Neutrophil (primary cell): ENCODE results near the gene NOL8.
A peak's percentile ranks its signal among the peaks of the same experiment; 100 is the strongest.

Experiments used
- H3K27ac ChIP-seq: fragments of 200-600 bp; sonication (generic); 2 replicates; pipeline ENCODE4 v1.5.1; 2016; ENCODE audit warnings: mild to moderate bottlenecking, moderate library complexity
- H3K27me3 ChIP-seq: fragments of 200-600 bp; sonication (generic); 2 replicates; pipeline ENCODE4 v1.6.0; 2016; ENCODE audit warnings: mild to moderate bottlenecking
- H3K36me3 ChIP-seq: fragments of 200-600 bp; sonication (generic); 2 replicates; pipeline ENCODE4 v1.5.1; 2017
- H3K4me1 ChIP-seq, 2 experiments: fragments of 200-600 bp in 1 of 2; sonication (generic) in 1 of 2; 1 replicate in 1 of 2; 2 replicates in 1 of 2; pipeline versions ENCODE4 v1.5.1 to v1.6.1; 2013 to 2016; ENCODE audit warnings: low read depth in 1 of 2, low read length in 1 of 2, mild to moderate bottlenecking in 1 of 2, moderate library complexity in 1 of 2; ENCODE audit not compliant: control insufficient read depth in 1 of 2, insufficient read depth in 1 of 2
- H3K4me3 ChIP-seq, 2 experiments: fragments of 200-600 bp in 1 of 2; sonication (generic) in 1 of 2; 1 replicate in 1 of 2; 2 replicates in 1 of 2; pipeline ENCODE4 v1.5.1; 2013 to 2016; ENCODE audit warnings: low read depth in 1 of 2, low read length in 1 of 2, mild to moderate bottlenecking in 1 of 2, moderate library complexity in 1 of 2
- H3K9me3 ChIP-seq: fragments of 200-600 bp; sonication (generic); 2 replicates; pipeline ENCODE4 v1.5.1; 2016
- CTCF ChIP-seq: fragments of 200-600 bp; sonication (generic); IDR thresholded peaks from 2 replicates; pipeline ENCODE4 v1.5.1; 2016; ENCODE audit warnings: antibody characterized with exemption

Gene NOL8

GRCh38 chr9:92325991-92326500, 896 bp upstream of the NOL8 start:
- Histone ChIP-seq H3K9me3 (no peaks in the 10 kb centered on the region), H3K27me3 (no peaks in the 10 kb centered on the region), H3K4me3 (peak overlapping the region; percentile 72 to 97), H3K36me3 (peaks cover 4% of the 10 kb centered on the region), H3K4me1 (peaks cover 23 to 32% of the 10 kb centered on the region in 2 experiments), H3K27ac (peak overlapping the region; percentile 91)
- no peak for TF ChIP-seq CTCF

- Histone ChIP-seq H3K4me1 (peaks cover 23 to 32% of the 10 kb centered on the region in 2 experiments), H3K27me3 (no peaks in the 10 kb centered on the region), H3K27ac (peak overlapping the region; percentile 91), H3K9me3 (no peaks in the 10 kb centered on the region), H3K36me3 (peaks cover 9% of the 10 kb centered on the region), H3K4me3 (peak overlapping the region; percentile 72 to 97)
- TF ChIP-seq CTCF = no peak
Measured at GRCh38 chr9:92324889-92325268, 271 bp downstream of the NOL8 start.

- Histone ChIP-seq H3K9me3 (no peaks in the 10 kb centered on the region), H3K27ac (peak overlapping the region; percentile 91), H3K27me3 (no peaks in the 10 kb centered on the region), H3K4me3 (peak overlapping the region; percentile 72 to 97), H3K36me3 (peaks cover 13% of the 10 kb centered on the region), H3K4me1 (peaks cover 23 to 32% of the 10 kb centered on the region in 2 experiments)
- TF ChIP-seq CTCF = no peak
Measured at GRCh38 chr9:92324431-92324830, 719 bp downstream of the NOL8 start.

GRCh38 chr9:92315456-92315855, 9.7 kb downstream of the NOL8 start:
- Histone ChIP-seq H3K27ac (no peak overlapping the region), H3K9me3 (no peaks in the 10 kb centered on the region), H3K36me3 (peaks cover 60% of the 10 kb centered on the region), H3K27me3 (no peaks in the 10 kb centered on the region), H3K4me3 (no peak overlapping the region), H3K4me1 (no peaks in the 10 kb centered on the region)
- no peak for TF ChIP-seq CTCF

- Histone ChIP-seq H3K4me1 (no peaks in the 10 kb centered on the region), H3K27ac (no peak overlapping the region), H3K36me3 (peaks cover 61% of the 10 kb centered on the region), H3K9me3 (no peaks in the 10 kb centered on the region), H3K4me3 (no peak overlapping the region), H3K27me3 (no peaks in the 10 kb centered on the region)
- TF ChIP-seq CTCF = no peak
Measured at GRCh38 chr9:92313624-92314012, 11.5 kb downstream of the NOL8 start.
